GM18517 (cell line): ENCODE results near the gene MST1R.

Experiments
- ATAC-seq: cut with Tn5 transposase; IDR thresholded peaks from one replicate; pipeline ENCODE4 v1.9.1; 2021; ENCODE audit warnings: mild to moderate bottlenecking, moderate library complexity; ENCODE audit not compliant: unreplicated experiment

Gene MST1R

DNA sequence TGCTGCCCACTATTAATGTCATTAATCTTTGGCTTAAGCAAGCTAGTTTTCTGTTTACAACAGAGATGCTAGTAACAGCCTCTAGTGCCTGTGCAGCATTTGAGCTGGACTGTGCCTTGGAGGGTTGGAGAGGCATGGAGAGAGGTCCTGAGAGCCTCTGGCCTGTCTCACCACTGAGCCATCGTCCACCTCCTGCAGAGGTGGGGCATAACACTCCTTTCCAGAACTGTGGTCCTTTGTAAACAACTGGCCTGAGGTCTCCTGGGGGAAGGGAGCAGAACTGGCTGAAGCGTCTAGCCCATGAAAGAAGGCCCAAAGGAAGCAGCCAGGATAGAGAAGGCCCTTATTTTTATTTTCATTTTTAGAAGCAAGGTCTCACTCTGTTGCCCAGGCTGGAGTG is 24.0 kb downstream of the MST1R start:
- ATAC-seq = no peak

DNA sequence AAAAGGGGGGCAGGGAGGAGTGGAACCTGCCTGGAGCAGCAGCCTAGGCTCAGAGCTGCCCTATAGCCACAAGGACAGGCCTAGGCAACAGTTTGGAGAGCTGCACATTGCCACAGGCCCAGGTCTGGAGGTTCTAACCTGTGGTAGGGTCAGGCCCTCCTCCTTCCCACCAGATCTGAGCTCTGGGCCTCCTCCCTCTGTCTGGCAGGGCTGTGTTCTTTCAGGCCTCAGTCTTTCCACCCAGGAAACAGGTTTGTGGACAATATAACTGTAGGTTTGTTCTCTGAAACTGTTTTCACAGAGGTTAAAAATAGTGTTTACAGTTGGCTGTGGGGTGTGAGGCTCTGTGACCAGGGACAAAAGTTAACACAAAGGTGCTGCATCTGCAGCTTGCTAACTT is 25.0 kb downstream of the MST1R start:
- no peak for ATAC-seq

GRCh38 chr3:49877716-49878115 is 26.0 kb downstream of the MST1R start:
- no peak for ATAC-seq

GRCh38 chr3:49876567-49876966 is 27.1 kb downstream of the MST1R start:
- ATAC-seq = no peak

DNA sequence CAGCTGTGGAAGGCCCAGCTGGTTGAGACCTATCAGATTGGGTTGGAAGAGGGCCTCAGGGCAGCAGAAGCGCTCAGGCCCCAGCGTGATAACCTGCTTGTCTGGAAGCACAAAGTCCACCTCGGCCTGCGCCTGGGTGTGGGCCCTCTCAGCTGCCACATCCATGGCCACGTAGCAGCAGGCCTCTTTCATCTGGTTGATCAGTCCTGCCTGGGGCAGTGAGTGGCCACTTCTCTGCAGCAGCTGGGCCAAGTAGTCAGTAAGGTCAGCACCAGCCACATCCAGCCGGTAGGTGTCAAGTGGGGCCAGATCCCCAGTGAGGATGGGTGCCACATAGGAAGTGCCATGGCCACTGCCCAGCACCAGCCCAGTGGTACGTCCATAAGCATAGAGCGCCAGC is 30.1 kb downstream of the MST1R start:
- ATAC-seq = no peak

DNA sequence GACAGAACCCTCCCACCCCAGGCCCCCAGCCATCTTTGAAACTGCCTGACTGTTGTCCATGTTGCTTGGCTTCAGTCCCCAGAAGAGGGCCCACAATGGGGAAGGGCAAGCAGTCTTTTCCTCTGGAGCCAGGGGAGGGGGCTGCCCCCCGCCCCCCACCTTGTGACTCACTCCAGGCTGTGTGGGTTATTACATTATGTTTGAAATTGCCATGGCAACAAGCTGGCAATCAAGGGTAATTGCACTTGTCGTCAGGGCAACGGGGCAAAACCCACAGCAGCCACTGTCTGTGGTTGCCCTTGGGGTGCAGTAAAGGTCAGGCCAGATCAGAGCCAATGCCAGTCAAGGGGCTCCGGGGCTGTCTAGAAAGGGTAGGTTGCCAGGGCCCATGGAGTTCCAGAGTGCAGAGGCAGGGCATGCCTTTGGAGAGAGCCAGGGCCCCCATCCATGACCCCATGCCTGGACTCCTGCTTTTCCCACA is 30.8 kb downstream of the MST1R start:
- no peak for ATAC-seq

GRCh38 chr3:49871531-49872153 is 32.0 kb downstream of the MST1R start:
- ATAC-seq = no peak

DNA sequence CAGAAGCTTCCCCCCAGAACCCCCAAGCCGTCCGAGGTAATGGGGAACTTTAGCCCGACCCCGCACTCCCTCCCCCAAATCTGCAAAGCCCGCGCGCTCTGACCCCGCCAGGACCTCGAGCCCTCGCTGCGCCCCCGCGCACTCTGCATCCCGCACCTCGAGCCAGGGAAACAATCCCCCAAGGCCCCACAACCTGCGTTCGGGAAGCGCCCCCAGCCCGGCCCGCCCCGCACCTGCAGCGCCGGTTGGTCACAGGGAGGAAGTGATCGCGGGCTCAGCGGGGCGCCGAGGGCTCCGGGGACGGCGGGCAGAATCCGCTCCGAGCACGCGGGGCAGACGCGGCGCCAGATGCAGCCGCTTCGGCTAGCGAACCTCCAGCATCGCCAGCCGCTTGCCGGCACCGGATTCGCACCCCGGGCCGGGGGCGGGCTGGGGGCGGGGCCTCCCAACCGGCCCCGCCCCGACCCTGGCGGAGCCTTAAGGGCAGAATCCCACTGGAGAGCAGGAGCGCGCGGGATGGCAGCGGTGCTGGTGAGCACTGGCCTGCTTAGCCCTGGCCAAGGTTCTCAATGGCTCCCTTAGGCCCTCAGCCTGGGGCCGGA is 34.0 kb downstream of the MST1R start, which contains the start of gene CAMKV:
Gene CAMKV, minus strand, starts transcription at position 382 of the 602 bp plus-strand sequence. CDS start 7,518 bp downstream, outside the sequence.
- no peak for ATAC-seq

GRCh38 chr3:49868862-49869466 is 34.7 kb downstream of the MST1R start:
- ATAC-seq = no peak

GRCh38 chr3:49867871-49868321 is 35.8 kb downstream of the MST1R start:
- ATAC-seq = no peak

- ATAC-seq = no peak
Observed at GRCh38 chr3:49867400-49867799, 36.3 kb downstream of the MST1R start.

- ATAC-seq = no peak
Observed at GRCh38 chr3:49865198-49865784, 38.4 kb downstream of the MST1R start.

DNA sequence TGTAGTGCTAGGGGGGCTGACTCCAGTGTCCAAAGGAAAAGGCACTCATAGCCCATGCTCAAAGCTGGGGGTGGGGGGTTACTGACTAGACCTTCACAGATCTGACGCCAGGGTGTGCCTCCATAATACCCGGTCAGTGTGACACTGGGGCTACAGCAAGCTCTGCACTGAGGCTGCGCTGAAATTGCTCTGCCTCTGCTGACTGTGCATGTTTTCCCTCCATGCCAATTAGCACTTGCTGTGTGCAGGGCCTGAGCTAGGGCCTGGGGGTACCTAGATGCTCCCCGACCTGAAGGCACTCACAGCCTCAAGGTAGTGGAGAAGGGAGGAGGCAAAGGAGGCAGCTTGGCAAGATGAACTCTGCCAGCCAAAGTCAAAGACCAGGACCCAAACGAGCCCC is 39.2 kb downstream of the MST1R start:
- no peak for ATAC-seq

DNA sequence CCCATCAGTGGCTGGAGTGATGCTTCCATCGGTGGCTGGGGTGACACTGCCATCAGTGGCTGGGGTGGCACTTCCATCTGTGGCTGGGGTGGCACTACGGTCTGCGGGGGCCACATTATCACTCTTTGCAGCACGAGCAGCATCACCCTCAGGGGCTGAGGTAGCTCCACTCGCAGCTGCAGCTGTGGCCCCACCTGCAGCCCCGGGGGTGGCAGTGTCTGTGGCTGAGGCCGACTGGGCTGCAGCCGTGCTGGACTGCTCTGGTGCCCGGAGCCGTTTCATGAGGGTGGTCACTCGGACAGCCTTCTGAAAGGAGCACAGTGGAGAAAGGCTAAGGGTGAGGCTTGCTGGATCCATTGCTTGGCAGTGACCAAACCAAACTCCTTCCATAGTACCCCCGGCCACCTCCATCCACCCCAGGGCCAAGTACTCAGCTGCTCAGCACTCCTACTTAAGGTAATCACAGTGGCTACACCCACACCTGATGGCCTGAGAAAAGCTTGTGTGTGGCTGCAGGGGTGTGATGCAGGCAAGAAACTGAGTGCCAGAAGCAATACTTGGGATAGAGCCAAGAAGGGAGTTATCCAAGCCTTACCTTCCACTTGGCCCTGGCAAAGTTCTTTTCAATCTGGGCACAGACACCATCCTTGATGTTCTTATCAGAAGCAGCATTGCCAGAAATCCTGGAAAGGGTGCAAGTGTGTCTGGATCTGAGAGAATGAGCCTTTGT is 43.9 kb downstream of the MST1R start:
- no peak for ATAC-seq

- peak; percentile 93 for ATAC-seq
Observed at GRCh38 chr3:49856181-49857005, 47.3 kb downstream of the MST1R start, which contains the start of gene TRAIP. TRAIP (minus strand) TSS chr3:49856564; CDS start chr3:49856453, 111 bp downstream.

GRCh38 chr3:49855662-49856061 is 48.0 kb downstream of the MST1R start:
- no peak for ATAC-seq

GRCh38 chr3:49845694-49846093 is 58.0 kb downstream of the MST1R start:
- ATAC-seq = no peak

DNA sequence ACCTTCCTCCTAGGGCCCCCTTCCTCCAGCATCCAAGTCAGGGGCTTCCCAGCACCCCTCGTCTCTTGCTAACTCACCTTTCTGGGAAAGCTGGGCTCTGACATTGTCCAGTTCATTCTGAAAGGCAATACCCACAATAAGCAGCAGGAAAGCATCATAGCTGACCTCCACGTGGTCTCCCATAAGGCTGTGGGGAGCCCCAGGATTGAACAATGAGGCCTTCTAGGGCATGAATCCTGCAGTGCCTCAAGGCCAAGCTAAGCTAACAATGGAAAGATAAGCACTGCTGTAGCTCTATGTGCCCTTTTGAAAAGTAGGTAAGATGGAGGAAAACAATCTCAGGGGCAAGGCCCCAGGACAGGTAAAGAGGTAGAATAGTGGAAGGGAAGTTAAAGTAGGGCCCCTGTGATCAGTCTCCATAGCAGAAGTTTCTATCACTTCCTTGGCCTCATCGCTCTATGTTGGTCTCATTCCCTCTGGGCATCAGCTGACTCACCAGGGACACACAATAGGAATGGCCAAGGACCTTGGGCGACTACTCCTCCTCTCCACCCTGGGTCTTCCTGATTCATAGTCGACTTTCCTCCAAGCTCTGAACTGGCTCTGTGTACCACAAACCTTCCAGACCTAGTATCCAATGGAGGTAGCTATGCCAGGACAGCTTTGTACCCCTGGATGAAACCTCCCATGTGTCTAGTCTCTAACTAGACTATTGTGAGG is 59.0 kb downstream of the MST1R start:
- no peak for ATAC-seq

GRCh38 chr3:49842843-49843517 is 60.7 kb downstream of the MST1R start:
- ATAC-seq = no peak
